ENCODE results near the gene TRIM24. TPM values are rescaled to one million over a fixed set of nuclear protein-coding genes. Genes with fewer than 3 reads are reported as not detected.

The TRIM24 gene
- total RNA-seq, 1 experiment from 2014 or later = 113 TPM

GRCh38 chr7:138538997-138539644, 79.1 kb downstream of the TRIM24 start:
- H3K27ac Mint-ChIP-seq = no peak overlapping the region
- POLR2A ChIA-PET = interaction anchor here (0.7 kb wide), 1 partner anchor 37 kb away, joined by 3 read pairs; no protein-coding TSS in a partner anchor
- TF ChIP-seq GABPB1 (CRISPR knock-in tag; IDR thresholded peaks at IDR 0.05) (peak; percentile 68), ZNF138 (CRISPR knock-in tag; conservative IDR thresholded peaks at IDR 0.05) (no peak)
- DNase-seq (ENCODE audit: low spot score) (no peak), ATAC-seq (no peak)
- CTCF ChIA-PET = no interaction called here
- peaks cover 89% of the 10 kb centered on the region for H3K36me3 Mint-ChIP-seq
- peaks cover 22% of the 10 kb centered on the region for H3K4me1 Mint-ChIP-seq
- no peaks in the 10 kb centered on the region for H3K27me3 Mint-ChIP-seq (ENCODE audit: low read depth)
- no peak overlapping the region for H3K4me3 Mint-ChIP-seq
- H3K9me3 Mint-ChIP-seq = peaks cover 10% of the 10 kb centered on the region

DNA sequence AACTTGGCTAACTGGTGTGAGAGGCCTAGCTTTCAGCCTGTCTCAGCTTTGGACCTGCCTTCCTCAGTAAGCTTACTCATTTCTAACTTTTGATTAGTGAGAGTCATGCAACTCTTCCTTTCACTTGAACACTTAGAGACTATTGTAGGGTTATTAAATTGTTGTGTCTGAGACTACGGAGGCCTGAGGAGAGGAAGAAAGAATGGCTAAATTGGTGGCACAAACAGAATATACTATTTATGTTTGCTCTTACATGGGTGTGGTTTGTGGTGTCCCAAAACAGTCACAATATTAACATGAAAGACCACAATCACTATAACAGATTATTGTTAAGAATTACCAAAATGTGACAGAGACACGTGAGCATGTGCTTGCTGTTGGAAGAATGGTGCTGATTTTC, 82.1 kb downstream of the TRIM24 start:
- CTCF ChIA-PET = no interaction called here
- Mint-ChIP-seq H3K36me3 (peaks cover 89% of the 10 kb centered on the region), H3K4me1 (no peaks in the 10 kb centered on the region), H3K9me3 (no peaks in the 10 kb centered on the region), H3K27me3 (ENCODE audit: low read depth) (no peaks in the 10 kb centered on the region), H3K27ac (peak overlapping the region; percentile 58), H3K4me3 (no peak overlapping the region)
- ATAC-seq = no peak
- DNase-seq (ENCODE audit: low spot score) = no peak
- no peak for TF ChIP-seq FOXP1 (CRISPR knock-in tag; IDR thresholded peaks at IDR 0.05; ENCODE audit: borderline replicate concordance)
- no peak for TF ChIP-seq JAZF1 (CRISPR knock-in tag; IDR thresholded peaks at IDR 0.05)
- TF ChIP-seq SP1 (CRISPR knock-in tag; conservative IDR thresholded peaks at IDR 0.05) = no peak
- POLR2A ChIA-PET = no interaction called here

- CTCF ChIA-PET = no interaction called here
- POLR2A ChIA-PET = interaction anchor here (0.5 kb wide), 1 partner anchor 49 kb away, joined by 4 read pairs; no protein-coding TSS in a partner anchor
- H3K4me3 Mint-ChIP-seq = no peak overlapping the region
- H3K36me3 Mint-ChIP-seq = peaks cover 81% of the 10 kb centered on the region
- ATAC-seq (no peak), DNase-seq (ENCODE audit: low spot score) (no peak)
- 0 out of 2 replicates have a peak, but pooled peaks cover 3% of the 10 kb centered on the region for H3K4me1 Mint-ChIP-seq
- H3K27ac Mint-ChIP-seq = peak overlapping the region; percentile 76; the same call in 1 of the 2 replicates
- H3K9me3 Mint-ChIP-seq = no peaks in the 10 kb centered on the region
- no peaks in the 10 kb centered on the region for H3K27me3 Mint-ChIP-seq (ENCODE audit: low read depth)
- no peak for TF ChIP-seq TEAD1 (CRISPR knock-in tag; IDR thresholded peaks at IDR 0.05)
- TF ChIP-seq SP1 (CRISPR knock-in tag; conservative IDR thresholded peaks at IDR 0.05) = no peak
- no peak for TF ChIP-seq ZNF532 (CRISPR knock-in tag; IDR thresholded peaks at IDR 0.05; ENCODE audit: borderline replicate concordance)
- no peak for TF ChIP-seq FOXK1 (CRISPR knock-in tag; IDR thresholded peaks at IDR 0.05)
- TF ChIP-seq NR3C1 (CRISPR knock-in tag; conservative IDR thresholded peaks at IDR 0.05; ENCODE audit: low read depth) = no peak
- TF ChIP-seq, protein P1, sequence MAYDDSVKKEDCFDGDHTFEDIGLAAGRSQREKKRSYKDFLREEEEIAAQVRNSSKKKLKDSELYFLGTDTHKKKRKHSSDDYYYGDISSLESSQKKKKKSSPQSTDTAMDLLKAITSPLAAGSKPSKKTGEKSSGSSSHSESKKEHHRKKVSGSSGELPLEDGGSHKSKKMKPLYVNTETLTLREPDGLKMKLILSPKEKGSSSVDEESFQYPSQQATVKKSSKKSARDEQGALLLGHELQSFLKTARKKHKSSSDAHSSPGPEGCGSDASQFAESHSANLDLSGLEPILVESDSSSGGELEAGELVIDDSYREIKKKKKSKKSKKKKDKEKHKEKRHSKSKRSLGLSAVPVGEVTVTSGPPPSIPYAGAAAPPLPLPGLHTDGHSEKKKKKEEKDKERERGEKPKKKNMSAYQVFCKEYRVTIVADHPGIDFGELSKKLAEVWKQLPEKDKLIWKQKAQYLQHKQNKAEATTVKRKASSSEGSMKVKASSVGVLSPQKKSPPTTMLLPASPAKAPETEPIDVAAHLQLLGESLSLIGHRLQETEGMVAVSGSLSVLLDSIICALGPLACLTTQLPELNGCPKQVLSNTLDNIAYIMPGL (CRISPR knock-in tag; IDR thresholded peaks at IDR 0.05) = no peak
- no peak for TF ChIP-seq TP53 (CRISPR knock-in tag; IDR thresholded peaks at IDR 0.05)
- no peak for TF ChIP-seq RELA (CRISPR knock-in tag; IDR thresholded peaks at IDR 0.05; ENCODE audit: borderline replicate concordance)
- TF ChIP-seq, protein P2, sequence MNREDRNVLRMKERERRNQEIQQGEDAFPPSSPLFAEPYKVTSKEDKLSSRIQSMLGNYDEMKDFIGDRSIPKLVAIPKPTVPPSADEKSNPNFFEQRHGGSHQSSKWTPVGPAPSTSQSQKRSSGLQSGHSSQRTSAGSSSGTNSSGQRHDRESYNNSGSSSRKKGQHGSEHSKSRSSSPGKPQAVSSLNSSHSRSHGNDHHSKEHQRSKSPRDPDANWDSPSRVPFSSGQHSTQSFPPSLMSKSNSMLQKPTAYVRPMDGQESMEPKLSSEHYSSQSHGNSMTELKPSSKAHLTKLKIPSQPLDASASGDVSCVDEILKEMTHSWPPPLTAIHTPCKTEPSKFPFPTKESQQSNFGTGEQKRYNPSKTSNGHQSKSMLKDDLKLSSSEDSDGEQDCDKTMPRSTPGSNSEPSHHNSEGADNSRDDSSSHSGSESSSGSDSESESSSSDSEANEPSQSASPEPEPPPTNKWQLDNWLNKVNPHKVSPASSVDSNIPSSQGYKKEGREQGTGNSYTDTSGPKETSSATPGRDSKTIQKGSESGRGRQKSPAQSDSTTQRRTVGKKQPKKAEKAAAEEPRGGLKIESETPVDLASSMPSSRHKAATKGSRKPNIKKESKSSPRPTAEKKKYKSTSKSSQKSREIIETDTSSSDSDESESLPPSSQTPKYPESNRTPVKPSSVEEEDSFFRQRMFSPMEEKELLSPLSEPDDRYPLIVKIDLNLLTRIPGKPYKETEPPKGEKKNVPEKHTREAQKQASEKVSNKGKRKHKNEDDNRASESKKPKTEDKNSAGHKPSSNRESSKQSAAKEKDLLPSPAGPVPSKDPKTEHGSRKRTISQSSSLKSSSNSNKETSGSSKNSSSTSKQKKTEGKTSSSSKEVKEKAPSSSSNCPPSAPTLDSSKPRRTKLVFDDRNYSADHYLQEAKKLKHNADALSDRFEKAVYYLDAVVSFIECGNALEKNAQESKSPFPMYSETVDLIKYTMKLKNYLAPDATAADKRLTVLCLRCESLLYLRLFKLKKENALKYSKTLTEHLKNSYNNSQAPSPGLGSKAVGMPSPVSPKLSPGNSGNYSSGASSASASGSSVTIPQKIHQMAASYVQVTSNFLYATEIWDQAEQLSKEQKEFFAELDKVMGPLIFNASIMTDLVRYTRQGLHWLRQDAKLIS (CRISPR knock-in tag; IDR thresholded peaks at IDR 0.05; ENCODE audit: borderline replicate concordance) = no peak
- TF ChIP-seq NFE2L1 (CRISPR knock-in tag; IDR thresholded peaks at IDR 0.05) = no peak
- no peak for TF ChIP-seq ZNF263 (CRISPR knock-in tag; IDR thresholded peaks at IDR 0.05; ENCODE audit: low read depth)
- TF ChIP-seq, protein P3, sequence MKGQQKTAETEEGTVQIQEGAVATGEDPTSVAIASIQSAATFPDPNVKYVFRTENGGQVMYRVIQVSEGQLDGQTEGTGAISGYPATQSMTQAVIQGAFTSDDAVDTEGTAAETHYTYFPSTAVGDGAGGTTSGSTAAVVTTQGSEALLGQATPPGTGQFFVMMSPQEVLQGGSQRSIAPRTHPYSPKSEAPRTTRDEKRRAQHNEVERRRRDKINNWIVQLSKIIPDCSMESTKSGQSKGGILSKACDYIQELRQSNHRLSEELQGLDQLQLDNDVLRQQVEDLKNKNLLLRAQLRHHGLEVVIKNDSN (CRISPR knock-in tag; IDR thresholded peaks at IDR 0.05) = no peak
- TF ChIP-seq OVOL2 (CRISPR knock-in tag; IDR thresholded peaks at IDR 0.05; ENCODE audit: borderline replicate concordance) = no peak
- no peak for TF ChIP-seq STAT6 (CRISPR knock-in tag; conservative IDR thresholded peaks at IDR 0.05; ENCODE audit: low read depth)
These were observed 83.7 kb downstream of the TRIM24 start for GRCh38 chr7:138543739-138544138.

Measured in WTC11 (cell line).